Measurements from ENCODE around the gene FRRS1L.

Gene FRRS1L

DNA sequence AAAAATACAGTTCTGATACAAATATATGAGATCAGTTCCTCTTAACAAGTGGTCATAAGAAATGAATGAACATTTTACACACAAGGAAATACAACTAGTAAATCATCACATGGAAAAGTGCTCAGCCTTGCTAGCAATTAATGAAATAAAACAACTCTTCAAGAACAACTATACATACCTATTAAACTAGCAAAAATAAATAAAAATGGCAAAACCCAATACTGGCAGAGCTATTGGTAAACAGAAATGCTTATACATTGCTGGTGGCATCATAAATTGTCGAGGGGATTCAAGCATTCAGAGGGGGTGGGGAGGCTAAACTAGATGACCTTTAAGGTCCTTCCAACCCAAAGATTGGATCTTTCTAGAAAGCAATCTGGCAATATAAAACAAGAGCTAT lies 5.9 kb upstream of the FRRS1L start:
- DNase-seq, result no peak

DNA sequence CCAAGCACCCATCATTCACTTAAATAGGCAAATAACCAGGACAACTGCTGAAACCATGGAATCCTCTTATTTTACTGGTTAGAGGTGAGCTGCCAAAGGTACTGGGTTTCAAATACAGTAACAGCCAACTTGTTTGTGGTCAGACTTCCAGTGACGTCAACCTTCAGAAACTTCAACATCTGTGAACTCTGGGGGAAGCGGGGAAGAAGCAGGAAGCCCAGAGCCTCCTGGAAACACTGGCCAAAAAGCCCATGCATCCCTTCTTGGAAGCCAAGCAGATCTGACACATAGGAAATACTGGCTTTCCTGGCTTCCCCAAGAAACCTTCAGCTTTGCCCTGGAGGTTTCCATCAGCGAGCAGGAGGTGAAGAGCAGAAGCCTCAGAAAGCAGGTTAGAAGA lies 4.9 kb upstream of the FRRS1L start:
- no peak for DNase-seq

- no peak for DNase-seq
Measured at GRCh38 chr9:109168170-109168569, 1.1 kb upstream of the FRRS1L start.

- DNase-seq, result no peak
Measured at GRCh38 chr9:109167716-109168115, 667 bp upstream of the FRRS1L start.

GRCh38 chr9:109166171-109166770 lies 778 bp downstream of the FRRS1L start:
- DNase-seq, result no peak

GRCh38 chr9:109164042-109164441 lies 3.0 kb downstream of the FRRS1L start:
- no peak for DNase-seq

DNA sequence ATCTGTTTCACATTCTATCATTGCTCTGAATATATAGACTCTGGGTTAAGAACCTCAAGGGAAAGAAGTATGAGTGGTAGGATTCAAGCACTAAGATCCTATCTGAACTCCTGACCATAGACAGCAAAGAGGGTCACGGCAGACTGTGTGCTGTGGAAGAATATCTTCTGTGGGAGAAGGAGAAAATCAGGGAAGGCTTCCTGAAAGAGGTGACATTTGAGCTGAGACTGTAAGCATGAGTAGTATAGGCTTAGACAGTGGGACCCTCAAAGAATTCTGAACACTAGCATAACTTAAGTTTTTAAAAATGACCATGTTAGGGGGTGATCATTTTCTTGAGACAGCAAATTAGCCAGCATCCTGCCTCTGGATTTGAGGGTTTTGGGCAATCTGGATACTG lies 3.9 kb downstream of the FRRS1L start:
- DNase-seq, result no peak

DNA sequence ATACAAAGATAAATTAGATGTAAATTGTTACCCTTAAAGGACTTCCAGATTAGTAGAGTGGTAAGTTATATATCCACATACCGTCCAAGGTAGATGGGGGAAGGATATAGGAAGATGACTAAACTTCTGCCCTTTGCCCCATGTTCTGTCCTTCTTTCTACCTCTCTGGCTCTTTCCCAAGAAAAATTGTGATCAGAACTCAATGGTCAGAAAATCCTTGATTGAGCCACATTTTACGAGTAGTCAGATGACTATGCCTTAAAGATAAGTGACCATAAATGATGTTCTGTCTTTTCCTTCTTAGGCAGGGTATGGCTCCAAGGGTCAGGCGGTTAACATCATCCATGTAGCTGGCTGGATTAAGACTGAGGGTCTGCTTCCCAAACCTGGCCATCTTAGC lies 4.4 kb downstream of the FRRS1L start:
- DNase-seq, result no peak

DNA sequence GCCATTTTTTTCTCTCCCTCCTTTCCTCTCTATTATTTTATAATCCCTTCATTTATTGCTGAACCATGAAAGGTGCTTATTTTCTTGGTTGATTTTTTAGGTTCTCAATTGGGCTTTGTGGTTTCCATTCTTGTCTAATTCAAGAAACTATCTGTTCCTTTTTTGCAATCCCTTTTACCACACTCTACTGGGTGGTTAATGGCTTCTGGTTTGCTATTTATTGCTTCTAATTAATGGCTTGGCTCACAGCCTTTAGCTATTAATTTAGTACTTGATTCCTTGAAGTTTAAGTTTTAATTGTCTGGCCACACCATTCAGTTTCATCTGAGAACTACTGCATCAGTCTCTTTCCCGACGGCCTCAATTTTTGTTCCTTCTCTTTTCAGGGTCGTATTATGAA lies 5.6 kb downstream of the FRRS1L start:
- peak; percentile 26 for DNase-seq

GRCh38 chr9:109159583-109159982 lies 7.5 kb downstream of the FRRS1L start:
- no peak for DNase-seq

DNA sequence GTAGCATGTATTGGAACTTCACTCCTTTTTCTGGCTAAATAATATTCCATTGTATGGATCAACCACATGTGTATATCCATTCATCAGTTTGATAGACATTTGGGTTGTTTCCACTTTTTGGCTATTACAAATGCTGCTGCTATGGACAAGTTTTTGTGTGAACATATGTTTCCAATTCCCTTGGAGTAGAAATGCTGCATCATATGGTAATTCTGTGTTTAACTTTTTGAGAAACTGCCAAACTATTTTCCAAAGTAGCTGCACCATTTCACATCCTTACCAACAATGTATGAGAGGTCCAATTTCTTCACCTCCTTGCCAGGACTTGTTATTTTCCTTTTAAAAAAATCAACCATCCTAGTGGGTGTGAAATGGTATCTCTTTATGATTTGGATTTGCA lies 8.4 kb downstream of the FRRS1L start:
- DNase-seq, result no peak

DNA sequence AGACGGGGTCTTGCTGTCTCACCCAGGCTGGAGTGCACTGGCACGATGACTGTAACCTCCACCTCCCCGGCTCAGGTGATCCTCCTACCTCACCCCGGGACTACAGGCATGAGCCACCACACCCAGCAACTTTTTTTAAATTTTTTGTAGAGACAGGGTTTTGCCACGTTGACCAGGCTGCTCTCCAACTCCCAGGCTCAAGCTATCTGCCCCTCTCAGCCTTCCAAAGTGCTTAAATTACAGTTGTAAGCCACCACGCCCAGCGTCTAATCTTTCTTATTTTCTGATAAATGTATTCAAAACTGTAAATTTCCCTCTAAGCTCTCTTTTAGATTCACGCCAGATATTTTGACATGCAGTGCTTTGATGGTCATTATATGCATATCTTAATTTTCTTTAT lies 10.3 kb downstream of the FRRS1L start:
- no peak for DNase-seq

DNA sequence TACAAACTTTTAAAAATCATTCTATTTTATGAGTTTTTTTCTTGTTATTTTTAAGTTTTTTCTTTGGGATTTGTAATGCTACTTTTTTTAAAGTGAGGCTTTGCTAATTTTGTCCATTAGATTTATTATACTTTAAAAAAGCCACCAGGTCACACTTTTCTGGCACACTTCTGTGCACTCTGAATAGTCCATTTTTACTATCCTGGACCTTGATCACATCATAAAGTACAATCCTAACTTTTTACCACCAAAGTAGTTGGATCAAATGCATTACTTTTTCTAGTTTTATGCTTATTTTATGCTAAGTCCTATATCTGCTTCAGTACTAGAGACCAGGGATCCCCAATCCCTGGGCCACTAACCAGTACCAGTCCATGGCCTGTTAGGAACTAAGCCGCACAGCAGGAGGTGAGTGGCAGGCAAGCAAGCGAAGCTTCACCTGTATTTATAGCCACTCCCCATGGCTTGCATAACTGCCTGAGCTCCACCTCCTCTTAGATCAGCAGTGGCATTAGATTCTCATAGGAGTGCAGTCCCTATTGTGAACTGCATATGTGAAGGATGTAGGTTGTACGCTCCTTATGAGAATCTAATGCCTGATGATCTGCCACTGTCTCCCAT lies 16.0 kb downstream of the FRRS1L start:
- no peak for DNase-seq

DNA sequence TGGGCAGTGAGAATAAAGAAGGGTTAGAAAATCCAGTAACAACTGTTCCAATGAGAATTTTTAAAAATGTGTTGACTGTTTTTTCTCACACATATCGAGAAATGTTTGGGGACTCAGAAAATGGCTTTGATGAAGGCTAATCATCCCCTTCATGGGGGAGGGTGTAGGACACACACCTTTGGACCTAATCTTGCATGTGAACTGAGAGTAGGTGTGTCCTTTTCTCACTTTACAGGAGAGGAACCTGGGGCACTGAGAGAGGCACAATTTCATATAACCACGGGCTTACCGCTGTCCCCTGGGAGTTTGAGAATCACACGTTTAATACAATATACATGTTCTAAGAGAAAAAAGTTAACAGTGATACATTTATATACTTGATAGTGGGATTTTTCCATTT lies 17.3 kb downstream of the FRRS1L start:
- no peak for DNase-seq

DNA sequence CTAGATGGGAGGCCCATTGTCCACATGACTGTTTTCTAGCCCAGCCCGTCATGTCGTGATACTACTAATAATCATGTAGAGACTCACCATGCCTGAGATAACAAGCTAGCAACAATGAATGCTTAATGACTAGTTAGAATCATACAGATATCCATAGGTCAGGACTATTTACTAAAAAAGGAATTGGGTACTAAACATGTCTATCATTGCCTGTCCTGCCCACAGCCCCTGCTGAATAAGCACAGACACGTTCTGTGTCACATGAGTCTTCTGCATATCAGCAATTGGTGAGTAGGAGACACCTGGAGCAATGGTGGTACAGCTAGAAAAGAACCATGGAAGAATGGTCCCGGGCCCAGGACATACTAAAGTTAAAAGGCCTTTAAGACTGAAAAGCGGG lies 18.0 kb downstream of the FRRS1L start:
- DNase-seq, result no peak

GRCh38 chr9:109145051-109145450 lies 22.0 kb downstream of the FRRS1L start:
- DNase-seq, result no peak

DNA sequence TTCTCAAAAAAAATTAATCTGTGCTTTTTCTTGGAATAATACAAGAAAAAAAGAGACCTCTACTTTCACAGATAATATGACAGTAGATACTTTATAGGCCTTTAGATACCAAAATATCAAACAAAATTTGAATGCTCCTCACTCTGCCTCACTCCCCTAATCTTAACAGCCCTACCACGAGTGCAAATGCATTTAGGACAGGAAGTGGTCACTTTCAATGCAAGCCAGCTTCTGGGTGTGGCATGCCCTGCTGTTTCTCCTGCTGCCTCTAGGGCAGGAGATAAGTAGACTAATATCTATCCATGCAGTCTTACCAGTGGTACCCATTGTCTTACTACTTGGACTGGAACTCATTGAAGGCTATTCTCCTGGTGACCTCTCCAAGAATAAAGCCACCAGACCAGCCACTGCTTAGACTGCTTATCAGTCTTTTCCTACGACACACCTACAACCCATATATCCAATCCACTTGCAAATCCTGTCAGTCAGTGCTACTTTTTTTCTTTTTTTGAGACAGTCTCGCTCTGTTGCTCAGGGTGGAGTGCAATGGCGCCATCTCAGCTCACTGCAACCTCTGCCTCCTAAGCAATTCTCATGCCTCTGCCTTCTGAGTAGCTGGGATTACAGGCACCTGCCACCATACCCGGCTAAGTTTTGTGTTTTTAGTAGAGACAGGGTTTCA lies 23.0 kb downstream of the FRRS1L start:
- DNase-seq, result no peak

DNA sequence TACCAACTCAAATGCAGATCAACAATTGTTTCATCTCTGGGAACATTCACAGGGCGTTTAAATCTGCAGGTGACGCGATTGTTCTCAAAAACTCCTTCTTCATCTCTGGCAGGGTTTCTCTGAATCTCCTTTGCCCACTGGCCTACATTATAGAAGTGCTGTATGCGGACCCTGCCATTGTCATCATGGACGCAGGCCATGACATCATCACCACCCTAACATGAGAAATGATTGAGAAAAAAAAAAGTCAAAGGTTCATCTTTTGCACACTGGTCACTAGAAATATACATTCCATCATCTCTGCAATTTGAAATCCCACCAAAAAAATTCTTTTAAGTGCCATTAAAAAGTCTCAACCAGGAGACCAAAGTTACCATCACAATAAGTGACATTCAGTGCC lies 25.7 kb downstream of the FRRS1L start:
- DNase-seq, result no peak

- no peak for DNase-seq
Measured at GRCh38 chr9:109139851-109140250, 27.2 kb downstream of the FRRS1L start.

- no peak for DNase-seq
Measured at GRCh38 chr9:109138421-109138820, 28.6 kb downstream of the FRRS1L start.

DNA sequence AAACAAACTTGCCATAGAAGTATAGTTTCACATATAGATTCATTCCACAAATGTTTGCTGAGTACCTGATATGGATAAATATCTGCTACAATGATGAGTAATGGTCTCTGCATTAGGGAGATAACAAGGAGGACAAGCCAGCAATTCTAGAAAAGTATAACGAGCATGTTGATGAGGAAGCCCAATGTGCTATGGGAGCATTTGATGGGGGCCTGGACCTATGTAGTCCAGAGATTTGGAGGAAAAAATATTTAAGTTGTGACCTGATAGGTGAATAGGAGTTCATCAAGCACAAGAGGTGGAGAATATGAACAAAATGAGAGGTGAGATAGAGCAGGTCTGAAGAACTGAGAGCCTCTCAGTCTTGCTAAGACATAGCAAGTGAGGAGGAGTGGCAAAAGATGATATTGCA lies 32.9 kb downstream of the FRRS1L start:
- DNase-seq, result no peak

DNA sequence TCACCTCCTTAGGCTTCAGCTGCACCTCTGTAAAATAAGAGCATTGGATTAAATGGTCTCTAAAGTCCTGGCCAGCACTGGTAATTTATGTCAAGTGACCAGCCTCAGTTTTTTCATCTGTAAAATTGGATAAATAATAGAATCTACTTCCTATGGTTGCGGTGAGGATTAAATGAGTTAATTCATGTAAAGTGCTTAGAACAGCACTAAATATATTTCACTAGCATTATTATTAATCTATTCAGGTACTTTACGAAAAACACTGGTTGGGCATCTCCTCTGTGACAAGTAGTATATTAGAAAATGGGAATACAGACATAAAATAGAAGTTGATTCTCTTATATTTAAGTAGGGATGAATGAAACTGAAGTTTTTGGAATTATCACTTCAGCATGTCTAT lies 33.5 kb downstream of the FRRS1L start:
- DNase-seq, result no peak

DNA sequence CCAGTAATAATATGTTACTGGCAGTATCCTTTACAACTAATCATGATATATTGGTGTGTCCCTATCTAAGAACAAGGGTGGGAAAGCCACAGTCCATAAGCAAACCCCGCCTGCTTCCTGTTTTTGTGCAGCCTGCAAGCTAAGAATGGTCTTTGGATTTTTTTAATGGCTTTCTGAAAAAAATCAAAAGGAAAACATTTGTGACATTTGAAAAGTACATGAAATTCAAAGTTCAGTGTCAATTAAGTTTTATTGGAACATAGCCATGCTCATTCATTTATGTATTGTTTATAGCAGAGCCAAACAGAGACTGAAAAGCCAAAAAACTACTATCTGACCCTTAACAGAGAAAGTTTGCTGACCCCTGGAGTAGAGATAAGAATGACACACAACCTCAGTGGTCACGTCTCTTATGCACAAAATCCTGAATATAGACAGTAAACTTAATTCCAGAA lies 34.5 kb downstream of the FRRS1L start:
- no peak for DNase-seq

GRCh38 chr9:109129470-109130197 lies 37.4 kb downstream of the FRRS1L start:
- no peak for DNase-seq

All from NCI-H1105 treated with DMSO at 0.1 percent for 48 hours (cell line).